HG02678 (cell line): Measurements from ENCODE around the gene RNF10.
"Not testable (repeated sequence)": the region's sequence is repeated elsewhere in the genome, so short reads cannot be mapped to it uniquely, and the experiment has no call there.

ENCODE experiments used
- ATAC-seq: cut with Tn5 transposase; IDR thresholded peaks from one replicate; pipeline ENCODE4 v1.9.1; 2021; ENCODE audit warnings: mild to moderate bottlenecking, moderate library complexity; ENCODE audit not compliant: unreplicated experiment

The RNF10 gene

GRCh38 chr12:120534203-120534702 lies at the start of gene RNF10:
RNF10 (plus strand) TSS chr12:120534356; CDS start chr12:120534812, 456 bp downstream.
- ATAC-seq: peak; percentile 68

- ATAC-seq: no peak
These were observed 47.9 kb upstream of the RNF10 start for GRCh38 chr12:120485961-120486881.

- ATAC-seq: not testable (repeated sequence)
These were observed 46.6 kb upstream of the RNF10 start for GRCh38 chr12:120487552-120487951.

GRCh38 chr12:120488057-120488640 lies 46.0 kb upstream of the RNF10 start:
- no peak for ATAC-seq

- ATAC-seq: no peak
These were observed 45.1 kb upstream of the RNF10 start for GRCh38 chr12:120489018-120489417.

GRCh38 chr12:120490325-120490724 lies 43.8 kb upstream of the RNF10 start:
- ATAC-seq: no peak

- ATAC-seq: no peak
These were observed 43.2 kb upstream of the RNF10 start for GRCh38 chr12:120490833-120491512.

GRCh38 chr12:120495186-120495730 lies 38.9 kb upstream of the RNF10 start:
- ATAC-seq: no peak

- ATAC-seq: peak; percentile 94
These were observed 38.3 kb upstream of the RNF10 start, which contains the start of gene DYNLL1 for GRCh38 chr12:120495731-120496412. DYNLL1 (plus strand) TSS chr12:120496113; CDS start chr12:120496422, 309 bp downstream.

- peak; percentile 20 for ATAC-seq
These were observed 37.5 kb upstream of the RNF10 start for GRCh38 chr12:120496413-120497340.

- ATAC-seq: no peak
These were observed 36.5 kb upstream of the RNF10 start for GRCh38 chr12:120497524-120498150.

GRCh38 chr12:120498870-120499515 lies 35.2 kb upstream of the RNF10 start:
- ATAC-seq: no peak

- no peak for ATAC-seq
These were observed 33.6 kb upstream of the RNF10 start for GRCh38 chr12:120500581-120500980.

GRCh38 chr12:120504587-120504986 lies 29.6 kb upstream of the RNF10 start:
- ATAC-seq: no peak

- ATAC-seq: no peak
These were observed 25.6 kb upstream of the RNF10 start for GRCh38 chr12:120508537-120508936.

- no peak for ATAC-seq
These were observed 20.2 kb upstream of the RNF10 start for GRCh38 chr12:120514002-120514401.

- no peak for ATAC-seq
These were observed 18.7 kb upstream of the RNF10 start for GRCh38 chr12:120515496-120515895.

- ATAC-seq: not testable (repeated sequence)
These were observed 14.8 kb upstream of the RNF10 start for GRCh38 chr12:120519324-120519723.
